Neural cell (in vitro differentiated cells): Measurements from ENCODE around the gene PC.

Source experiments
- EP300 ChIP-seq: fragments of 450-650 bp; conservative IDR thresholded peaks from 2 replicates; pipeline ENCODE4 v1.6.1; 2014; ENCODE audit warnings: antibody characterized with exemption, mild to moderate bottlenecking, moderate library complexity; ENCODE audit not compliant: poor library complexity, severe bottlenecking
- EZH2 ChIP-seq: fragments of 200-600, 300-800 bp; shearing (Covaris generic), sonication (generic); IDR thresholded peaks from 2 replicates; pipeline ENCODE4 v1.6.1; 2014; ENCODE audit warnings: antibody characterized with exemption, low read length, borderline replicate concordance, mild to moderate bottlenecking; ENCODE audit not compliant: insufficient read depth, poor library complexity, severe bottlenecking
- POLR2AphosphoS5 ChIP-seq: IDR thresholded peaks from 2 replicates; pipeline ENCODE4 v1.6.1; 2012
- TAF1 ChIP-seq: IDR thresholded peaks from 2 replicates; pipeline ENCODE4 v1.6.1; 2012; ENCODE audit warnings: low read depth
- TF ChIP-seq, protein P1 (sequence below): fragments of 450-650 bp; IDR thresholded peaks from 2 replicates; pipeline ENCODE4 v1.5.1; 2014; ENCODE audit warnings: antibody characterized with exemption, mild to moderate bottlenecking, moderate library complexity; ENCODE audit not compliant: poor library complexity, severe bottlenecking

DNA sequence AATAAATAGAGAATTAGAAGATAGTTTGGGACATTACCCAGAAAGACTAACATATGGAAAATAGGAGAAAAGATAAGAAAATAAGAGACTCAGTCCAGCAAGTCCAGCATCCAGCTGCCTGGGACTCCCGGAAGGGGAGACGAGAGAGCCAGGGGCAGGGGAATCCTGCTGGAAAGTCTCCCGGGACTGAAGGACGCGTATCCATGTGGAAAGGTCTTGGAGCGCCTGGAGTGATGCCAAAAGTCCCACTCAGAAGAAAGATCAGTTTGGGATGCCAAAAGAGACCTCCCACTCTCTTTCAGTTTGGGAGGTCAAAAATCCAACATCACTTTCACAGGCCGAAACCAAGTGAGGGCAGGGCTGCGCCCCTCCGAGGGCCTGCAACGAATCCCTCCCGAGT is 70.7 kb downstream of the PC start:
- TF ChIP-seq, protein P1, sequence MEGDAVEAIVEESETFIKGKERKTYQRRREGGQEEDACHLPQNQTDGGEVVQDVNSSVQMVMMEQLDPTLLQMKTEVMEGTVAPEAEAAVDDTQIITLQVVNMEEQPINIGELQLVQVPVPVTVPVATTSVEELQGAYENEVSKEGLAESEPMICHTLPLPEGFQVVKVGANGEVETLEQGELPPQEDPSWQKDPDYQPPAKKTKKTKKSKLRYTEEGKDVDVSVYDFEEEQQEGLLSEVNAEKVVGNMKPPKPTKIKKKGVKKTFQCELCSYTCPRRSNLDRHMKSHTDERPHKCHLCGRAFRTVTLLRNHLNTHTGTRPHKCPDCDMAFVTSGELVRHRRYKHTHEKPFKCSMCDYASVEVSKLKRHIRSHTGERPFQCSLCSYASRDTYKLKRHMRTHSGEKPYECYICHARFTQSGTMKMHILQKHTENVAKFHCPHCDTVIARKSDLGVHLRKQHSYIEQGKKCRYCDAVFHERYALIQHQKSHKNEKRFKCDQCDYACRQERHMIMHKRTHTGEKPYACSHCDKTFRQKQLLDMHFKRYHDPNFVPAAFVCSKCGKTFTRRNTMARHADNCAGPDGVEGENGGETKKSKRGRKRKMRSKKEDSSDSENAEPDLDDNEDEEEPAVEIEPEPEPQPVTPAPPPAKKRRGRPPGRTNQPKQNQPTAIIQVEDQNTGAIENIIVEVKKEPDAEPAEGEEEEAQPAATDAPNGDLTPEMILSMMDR: no peak
- TF ChIP-seq POLR2AphosphoS5: no peak
- TF ChIP-seq EP300: no peak
- no peak for TF ChIP-seq TAF1
- TF ChIP-seq EZH2: no peak
